K562 (cell line): ENCODE data around the gene BID.

Experiments
- ARHGAP35 ChIP-seq: fragments of 450-650 bp; IDR thresholded peaks from 2 replicates; pipeline ENCODE4 v1.6.1; 2018; ENCODE audit not compliant: partially characterized antibody
- POLR2G ChIP-seq: fragments of 200-400 bp; formaldehyde crosslinking; IDR thresholded peaks from 2 replicates; pipeline ENCODE4 v1.6.1; 2017; ENCODE audit warnings: low read depth, mild to moderate bottlenecking, antibody characterized with exemption, low read length, moderate library complexity

GRCh38 chr22:17724678-17725499, 49.4 kb downstream of the BID start:
- TF ChIP-seq POLR2G, result no peak
- no peak for TF ChIP-seq ARHGAP35
